ENCODE measurements around the gene CNN2.
"Not testable (repeated sequence)": the region's sequence is repeated elsewhere in the genome, so short reads cannot be mapped to it uniquely, and the experiment has no call there.

- not testable (repeated sequence) for TF ChIP-seq CTCF (conservative IDR thresholded peaks at IDR 0.05); ZFX (IDR thresholded peaks at IDR 0.05)
Measured at GRCh38 chr19:1023883-1024188, 2.6 kb upstream of the CNN2 start.
